Erythroblast (primary cell): ENCODE measurements around the gene CDC42SE2.

ENCODE experiments used
- GATA1 ChIP-seq: IDR thresholded peaks from 2 replicates; pipeline ENCODE4 v1.6.1; 2011; ENCODE audit warnings: low read depth, mild to moderate bottlenecking, control low read depth, low read length, moderate library complexity
- POLR2A ChIP-seq: IDR thresholded peaks from 2 replicates; pipeline ENCODE4 v1.6.1; 2011; ENCODE audit warnings: mild to moderate bottlenecking, low read length

DNA sequence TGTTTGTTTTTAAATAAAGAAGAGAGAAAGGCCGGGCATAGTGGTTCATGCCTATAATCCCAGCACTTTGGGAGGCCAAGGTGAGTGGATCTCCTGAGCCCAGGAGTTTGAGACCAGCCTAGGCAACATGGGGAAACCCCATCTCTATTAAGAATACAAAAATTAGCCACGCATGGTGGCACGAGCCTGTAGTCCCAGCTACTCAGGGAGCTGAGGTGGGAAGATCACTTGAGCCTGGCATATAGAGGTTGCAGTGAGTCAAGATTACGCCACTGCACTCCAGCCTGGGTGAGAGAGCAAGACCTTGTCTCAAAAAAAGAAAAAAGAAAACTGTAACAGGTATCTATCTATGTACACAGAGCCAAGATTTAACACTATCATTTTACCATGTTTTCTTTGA is 34.2 kb upstream of the CDC42SE2 start:
- TF ChIP-seq POLR2A (no peak), GATA1 (no peak)
